Choroid plexus epithelial cell (primary cell): ENCODE data around the gene SYCP2.

Experiments used
- DNase-seq: peaks from one replicate; pipeline ENCODE4 v3.0.0-alpha.2; 2010; ENCODE audit warnings: low read depth
- H3K4me3 ChIP-seq: 2 replicates; pipeline ENCODE4 v1.5.1; 2011; ENCODE audit warnings: low read depth, mild to moderate bottlenecking, control low read depth, low read length, moderate library complexity
- TF ChIP-seq, protein P1 (sequence below): conservative IDR thresholded peaks from 2 replicates; pipeline ENCODE4 v1.5.1; 2011; ENCODE audit warnings: low read depth, mild to moderate bottlenecking, control low read depth, inconsistent platforms, low read length, moderate library complexity

SYCP2 gene

DNA sequence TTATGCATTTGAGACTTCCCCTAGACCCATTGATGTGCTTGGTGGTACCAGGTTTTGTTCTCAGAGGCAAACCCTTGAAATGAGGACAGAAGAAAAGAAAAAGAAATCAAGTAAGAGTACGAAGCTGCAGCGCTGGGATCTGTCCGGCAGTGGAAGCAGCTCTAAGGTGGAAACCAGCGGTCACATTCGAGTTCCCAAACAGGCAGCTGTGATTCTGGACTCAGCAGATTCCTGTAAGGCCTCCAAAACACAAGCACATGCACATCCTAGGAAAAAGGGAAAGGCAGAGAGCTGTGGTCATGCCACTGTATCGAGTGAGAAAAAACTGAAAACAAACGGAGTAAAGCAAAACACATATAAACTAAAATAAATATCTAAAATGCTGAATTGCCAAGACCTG lies 11.3 kb upstream of the SYCP2 start:
- TF ChIP-seq, protein P1, sequence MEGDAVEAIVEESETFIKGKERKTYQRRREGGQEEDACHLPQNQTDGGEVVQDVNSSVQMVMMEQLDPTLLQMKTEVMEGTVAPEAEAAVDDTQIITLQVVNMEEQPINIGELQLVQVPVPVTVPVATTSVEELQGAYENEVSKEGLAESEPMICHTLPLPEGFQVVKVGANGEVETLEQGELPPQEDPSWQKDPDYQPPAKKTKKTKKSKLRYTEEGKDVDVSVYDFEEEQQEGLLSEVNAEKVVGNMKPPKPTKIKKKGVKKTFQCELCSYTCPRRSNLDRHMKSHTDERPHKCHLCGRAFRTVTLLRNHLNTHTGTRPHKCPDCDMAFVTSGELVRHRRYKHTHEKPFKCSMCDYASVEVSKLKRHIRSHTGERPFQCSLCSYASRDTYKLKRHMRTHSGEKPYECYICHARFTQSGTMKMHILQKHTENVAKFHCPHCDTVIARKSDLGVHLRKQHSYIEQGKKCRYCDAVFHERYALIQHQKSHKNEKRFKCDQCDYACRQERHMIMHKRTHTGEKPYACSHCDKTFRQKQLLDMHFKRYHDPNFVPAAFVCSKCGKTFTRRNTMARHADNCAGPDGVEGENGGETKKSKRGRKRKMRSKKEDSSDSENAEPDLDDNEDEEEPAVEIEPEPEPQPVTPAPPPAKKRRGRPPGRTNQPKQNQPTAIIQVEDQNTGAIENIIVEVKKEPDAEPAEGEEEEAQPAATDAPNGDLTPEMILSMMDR: no peak
- DNase-seq: no peak
- no peak overlapping the region for H3K4me3 ChIP-seq

DNA sequence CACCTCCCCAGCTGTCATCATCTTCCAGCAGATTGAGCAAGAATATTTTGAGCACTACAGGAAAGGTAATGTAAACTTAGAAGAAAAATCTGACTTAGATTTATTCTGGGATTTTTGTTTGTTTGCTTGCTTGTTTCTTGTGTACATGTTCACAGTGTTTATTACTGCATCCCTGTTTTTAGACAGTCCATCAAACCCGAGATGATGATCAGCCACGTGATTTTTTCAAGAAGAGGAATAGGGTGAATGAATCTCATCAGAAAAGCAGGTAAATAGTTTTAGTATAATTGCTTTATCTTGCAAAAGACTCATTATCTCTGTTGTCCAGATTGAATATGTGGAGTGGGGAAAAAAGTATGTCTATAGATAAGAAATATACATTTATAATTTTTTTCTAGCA lies 8.8 kb upstream of the SYCP2 start:
- no peak for DNase-seq
- TF ChIP-seq, protein P1: no peak
- H3K4me3 ChIP-seq: no peak overlapping the region

DNA sequence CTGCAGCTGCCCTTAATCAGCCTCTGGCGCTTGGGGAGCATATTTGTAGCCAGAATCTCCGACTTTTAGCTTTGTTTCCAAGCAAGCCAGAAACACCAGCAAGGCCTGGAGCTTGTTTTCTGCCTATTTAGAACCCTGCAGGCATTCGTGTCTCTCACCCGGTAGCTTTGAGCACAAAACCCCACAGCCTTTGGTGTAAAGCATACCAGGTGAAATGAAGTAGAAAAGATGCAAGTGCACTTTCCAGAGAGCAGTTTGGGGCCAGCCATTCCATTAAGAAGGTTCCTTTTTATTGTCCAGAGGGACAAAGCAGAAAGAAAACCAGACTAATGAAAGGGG lies 7.5 kb upstream of the SYCP2 start:
- H3K4me3 ChIP-seq: peak overlapping the region; percentile 80
- TF ChIP-seq, protein P1: no peak
- no peak for DNase-seq

DNA sequence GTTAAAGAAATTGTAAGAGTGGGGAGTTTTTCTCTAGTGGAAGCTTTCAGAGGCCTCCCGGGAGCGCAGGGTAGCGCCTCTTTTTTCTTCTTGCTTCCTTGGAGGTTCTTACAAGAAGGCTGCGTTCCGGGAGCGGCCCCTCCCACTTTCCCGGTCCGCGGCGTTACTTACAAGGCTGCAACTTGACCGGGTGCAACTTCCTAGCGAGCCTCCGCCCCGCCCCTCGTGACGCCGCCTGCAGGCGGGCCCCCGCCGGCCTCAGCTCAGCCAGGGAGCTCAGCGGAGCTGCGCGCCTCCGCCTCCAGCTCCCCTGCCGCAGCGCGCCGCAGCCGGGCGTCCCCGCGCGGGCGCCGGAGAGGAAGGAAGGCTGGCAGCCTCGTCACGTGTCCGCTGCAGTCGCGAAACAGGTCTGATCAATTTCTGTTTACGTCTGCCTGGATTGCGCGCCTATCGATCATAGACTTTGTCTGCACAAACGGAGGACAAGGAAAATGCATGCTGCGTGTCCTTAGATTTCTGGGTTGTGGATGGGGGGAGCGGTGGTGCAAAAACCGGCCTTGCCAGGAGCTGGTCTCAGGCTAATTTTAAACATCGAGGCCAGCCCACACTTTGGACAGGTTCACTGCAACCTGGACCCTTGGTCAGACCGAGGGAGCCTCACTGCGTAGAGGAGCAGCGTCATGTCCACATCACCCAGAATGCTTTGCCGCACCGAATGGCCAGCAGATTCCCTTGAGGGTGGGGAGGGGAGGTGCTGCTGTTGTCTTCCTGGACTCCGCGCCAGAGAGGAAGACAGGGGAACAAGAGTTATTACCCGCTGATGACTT lies 6.9 kb upstream of the SYCP2 start, which contains the start of the genes FAM217B and PPP1R3D:
Gene FAM217B (plus strand): TSS at position 261 of the 827 bp plus-strand sequence. CDS start 3,555 bp downstream, outside the sequence.
Gene PPP1R3D (minus strand): TSS at position 177 of the 827 bp plus-strand sequence. CDS start 374 bp downstream, outside the sequence.
- TF ChIP-seq, protein P1: no peak
- DNase-seq: peak; percentile 98
- H3K4me3 ChIP-seq: peak within 1 kb of the TSS; percentile 80

DNA sequence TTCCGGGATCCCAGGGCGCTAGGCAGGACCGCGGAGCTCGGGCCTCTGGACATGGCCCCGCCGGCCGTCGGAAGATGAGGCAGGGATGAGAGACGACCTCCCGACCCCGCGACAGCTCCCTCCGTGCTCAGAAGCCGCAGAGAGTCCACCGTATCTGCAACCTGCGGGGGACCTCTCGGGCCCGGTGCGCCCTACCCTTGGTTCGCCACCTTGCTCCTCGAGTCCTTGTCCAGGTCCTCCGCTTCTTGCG lies 6.4 kb upstream of the SYCP2 start:
- TF ChIP-seq, protein P1: no peak
- H3K4me3 ChIP-seq: peak overlapping the region; percentile 80
- no peak for DNase-seq

DNA sequence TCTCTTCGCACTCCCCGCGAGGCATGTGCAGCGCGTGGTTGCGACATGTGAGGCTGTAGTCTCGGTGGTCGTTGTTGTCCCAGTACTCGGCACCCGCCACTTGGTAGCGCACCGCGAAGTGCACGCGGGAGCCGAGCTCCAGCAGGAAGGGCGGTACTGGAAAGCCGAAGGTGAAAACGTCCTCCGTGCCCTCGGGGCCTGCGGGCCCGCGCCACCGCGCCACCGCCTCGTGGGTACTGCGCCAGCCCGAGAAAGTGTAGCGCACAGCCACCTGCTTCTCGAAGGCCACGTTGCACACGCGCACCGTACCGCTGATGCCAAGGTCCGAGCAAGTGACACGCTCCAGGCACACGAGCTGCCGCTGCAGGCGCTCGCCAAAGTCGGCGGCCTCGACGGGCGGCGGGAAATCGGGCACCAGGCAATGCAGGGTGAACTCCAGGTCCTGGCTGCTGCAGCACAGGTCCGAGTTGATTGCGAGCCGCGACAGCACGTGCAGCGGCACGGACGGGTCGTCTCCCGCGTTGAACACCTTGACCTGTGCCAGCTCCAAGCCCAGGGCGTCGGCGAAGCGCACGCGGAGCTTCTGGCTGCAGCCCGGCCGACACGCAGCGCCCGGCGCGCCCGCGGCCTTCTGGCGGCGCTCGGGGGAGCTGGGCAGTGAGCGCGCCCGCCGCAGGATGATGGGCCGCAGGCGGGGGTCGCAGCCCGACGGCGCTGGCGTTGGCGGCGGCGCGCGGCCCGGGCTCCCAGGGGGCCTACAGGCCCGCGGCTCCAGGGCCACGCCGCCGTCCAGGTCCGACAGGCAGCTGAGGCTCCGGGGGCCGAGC lies 5.8 kb upstream of the SYCP2 start:
- peak; percentile 23 for DNase-seq
- H3K4me3 ChIP-seq: peak overlapping the region; percentile 80
- TF ChIP-seq, protein P1: no peak
